Amniotic stem cell (primary cell): ENCODE results near the gene DGKB.

Experiments
- DNase-seq: peaks from one replicate; lab custom pipeline; 2025; lab: John Stamatoyannopoulos, UW

Gene DGKB

GRCh38 chr7:14688208-14688607 is 214.3 kb downstream of the DGKB start:
- no peak for DNase-seq

DNA sequence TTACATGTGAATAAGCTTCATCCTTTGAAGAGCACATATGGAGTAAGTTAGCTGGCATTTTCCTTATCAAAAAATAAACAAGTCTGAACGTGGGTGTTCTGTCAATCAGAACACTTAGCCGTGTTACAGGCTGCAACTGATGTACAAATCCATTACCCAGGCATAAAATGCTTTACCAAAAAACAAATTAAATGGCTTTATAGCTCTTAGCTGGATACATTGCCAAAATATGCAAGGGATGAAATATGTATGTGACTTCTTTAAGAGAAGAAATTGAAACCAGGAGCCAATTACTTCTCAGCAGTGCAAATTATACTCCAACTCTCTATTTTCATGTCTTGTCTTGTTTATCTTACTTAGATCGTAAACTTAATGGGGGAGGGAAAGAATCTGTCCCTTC is 214.8 kb downstream of the DGKB start:
- DNase-seq: no peak

DNA sequence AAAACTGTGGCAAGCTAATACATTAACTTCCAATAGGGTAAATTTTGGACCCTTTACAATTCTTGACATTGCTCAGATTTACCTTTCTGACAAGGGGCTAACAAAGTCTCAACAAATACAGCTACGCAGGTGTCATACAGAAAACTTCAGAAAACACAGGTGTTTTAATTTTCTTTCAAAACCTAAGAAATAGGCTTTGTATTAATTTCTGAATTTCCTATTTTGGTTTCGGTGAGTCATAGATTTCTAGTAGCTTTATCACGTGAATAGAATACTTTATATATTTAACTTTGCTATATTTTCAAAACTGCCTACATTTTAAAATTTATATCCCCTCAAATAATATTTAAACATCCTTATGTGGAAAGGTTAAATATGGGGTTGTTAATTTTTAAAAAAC is 215.3 kb downstream of the DGKB start:
- no peak for DNase-seq

DNA sequence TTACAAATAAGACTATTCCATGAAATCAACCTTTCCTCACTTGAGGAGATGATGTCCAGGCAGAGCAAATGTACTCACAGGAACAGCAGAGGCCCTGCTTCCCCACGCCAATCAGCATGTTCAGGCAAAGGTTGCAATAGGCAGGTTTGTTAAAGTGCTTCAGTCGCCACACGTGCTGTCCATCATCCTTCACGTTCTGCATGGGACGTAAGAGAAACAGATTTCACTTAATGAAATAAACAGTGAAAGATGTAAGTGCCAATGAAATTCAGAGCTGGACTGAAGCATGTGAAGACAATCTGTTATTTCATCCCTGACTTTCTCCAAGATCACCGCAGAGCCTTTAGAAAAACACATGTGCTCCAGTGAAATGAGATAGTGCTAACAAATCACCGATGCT is 217.4 kb downstream of the DGKB start:
- no peak for DNase-seq

DNA sequence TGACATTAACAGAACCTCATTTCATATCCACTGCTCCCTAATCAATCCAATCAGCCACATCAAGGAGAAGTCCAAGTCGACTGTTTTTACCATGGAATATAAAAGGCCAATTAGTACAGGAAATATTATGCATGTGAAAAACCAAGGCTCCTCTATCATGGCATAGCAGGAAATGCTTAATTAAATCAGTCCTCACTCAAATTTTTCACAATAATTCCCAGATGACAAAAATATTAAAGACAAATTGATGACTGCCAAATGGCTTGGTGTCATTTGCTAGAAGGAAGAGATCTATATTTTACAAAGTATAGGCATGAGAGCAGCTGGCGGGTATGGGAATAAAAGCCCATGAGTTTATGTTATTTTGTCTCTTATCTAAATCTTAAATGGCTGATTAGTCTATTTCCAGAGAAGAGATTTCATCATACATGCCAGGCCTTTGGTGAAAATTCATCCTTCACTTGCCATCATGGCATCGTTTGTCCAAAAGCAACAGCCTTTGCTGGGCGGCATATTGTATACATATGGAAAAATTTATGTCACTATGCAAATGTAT is 219.6 kb downstream of the DGKB start:
- no peak for DNase-seq

DNA sequence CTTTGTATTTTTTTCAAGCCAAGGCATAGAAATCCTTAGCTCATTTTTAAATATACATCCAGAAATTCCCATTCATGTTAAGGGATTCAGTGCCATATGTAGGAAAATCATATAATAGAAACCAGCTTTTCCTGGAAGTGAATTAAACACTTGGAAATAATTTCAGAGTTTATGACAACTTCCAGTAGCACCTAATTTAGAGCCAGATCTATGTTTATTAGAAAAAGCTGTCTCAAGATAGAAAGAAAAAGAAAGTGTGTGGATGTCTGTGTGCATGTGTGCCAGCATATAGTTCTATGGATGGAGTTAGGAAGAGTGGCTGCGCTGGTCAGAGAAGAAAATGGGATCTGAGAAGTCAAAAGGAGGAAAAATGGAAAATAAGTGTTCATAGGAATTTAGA is 225.7 kb downstream of the DGKB start:
- no peak for DNase-seq

- no peak for DNase-seq
Observed at GRCh38 chr7:14673202-14673601, 229.3 kb downstream of the DGKB start.

GRCh38 chr7:14666913-14667312 is 235.6 kb downstream of the DGKB start:
- DNase-seq: no peak

- no peak for DNase-seq
Observed at GRCh38 chr7:14666304-14666703, 236.2 kb downstream of the DGKB start.

- no peak for DNase-seq
Observed at GRCh38 chr7:14639801-14640200, 262.8 kb downstream of the DGKB start.

- DNase-seq: no peak
Observed at GRCh38 chr7:14639329-14639728, 263.2 kb downstream of the DGKB start.

DNA sequence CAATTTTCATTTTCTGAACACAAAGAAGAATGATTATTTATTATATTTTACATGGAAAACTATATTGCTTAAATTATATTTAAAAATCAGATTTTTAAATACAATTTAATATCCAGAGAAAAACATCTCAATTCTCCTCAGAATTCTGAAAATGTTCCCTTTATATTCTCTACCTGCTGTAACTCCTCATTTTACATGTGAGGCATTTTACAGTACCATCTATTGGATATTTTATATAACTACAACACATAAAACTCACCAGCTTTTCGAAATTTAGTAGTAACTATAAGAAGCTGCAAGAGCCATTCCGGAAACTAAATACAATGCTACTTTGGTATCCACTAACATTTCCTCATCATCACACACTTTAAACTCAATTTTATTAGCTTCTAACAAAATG is 264.6 kb downstream of the DGKB start:
- no peak for DNase-seq

- no peak for DNase-seq
Observed at GRCh38 chr7:14635955-14636354, 266.6 kb downstream of the DGKB start.

- DNase-seq: no peak
Observed at GRCh38 chr7:14630048-14630447, 272.5 kb downstream of the DGKB start.

DNA sequence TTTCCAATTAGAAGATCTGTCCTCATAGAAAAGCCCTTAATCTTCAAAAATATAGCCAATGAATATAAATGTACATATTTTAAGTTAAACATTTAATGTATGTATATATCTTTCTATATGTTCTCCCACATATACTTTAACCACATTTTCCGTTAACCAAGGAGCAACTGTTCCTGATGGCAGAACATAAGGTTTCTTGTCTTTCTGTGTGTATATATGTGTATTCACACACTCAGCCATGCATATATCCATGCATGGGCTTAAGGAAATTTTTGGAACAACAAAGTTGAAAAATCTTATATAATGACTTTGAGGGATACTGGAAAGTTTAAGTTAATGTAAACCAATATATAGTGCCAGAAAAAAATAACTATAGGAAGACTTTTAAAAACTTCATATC is 274.0 kb downstream of the DGKB start:
- no peak for DNase-seq

- no peak for DNase-seq
Observed at GRCh38 chr7:14626076-14626475, 276.5 kb downstream of the DGKB start.

GRCh38 chr7:14622559-14622958 is 280.0 kb downstream of the DGKB start:
- no peak for DNase-seq

DNA sequence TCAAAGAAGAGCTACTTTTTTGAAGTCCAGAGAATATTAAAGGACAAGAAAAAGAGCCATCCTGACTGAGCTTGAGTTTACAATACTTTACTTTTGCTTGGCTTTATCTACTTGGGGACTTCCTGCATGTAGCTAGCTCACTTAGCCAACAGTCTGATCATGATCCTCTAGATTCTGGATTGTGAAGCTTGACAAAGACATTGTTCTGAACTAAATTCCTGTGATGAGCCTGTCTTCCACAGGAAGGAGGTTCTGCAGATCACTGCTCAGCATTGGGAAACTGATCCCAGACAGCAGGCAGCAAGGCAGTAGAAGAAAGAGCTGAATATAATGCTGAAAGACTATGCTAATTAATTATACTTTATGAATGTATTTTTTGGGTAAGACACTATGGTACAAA is 296.4 kb downstream of the DGKB start:
- DNase-seq: no peak

- no peak for DNase-seq
Observed at GRCh38 chr7:14604606-14605005, 297.9 kb downstream of the DGKB start.

GRCh38 chr7:14602851-14603250 is 299.7 kb downstream of the DGKB start:
- DNase-seq: no peak

DNA sequence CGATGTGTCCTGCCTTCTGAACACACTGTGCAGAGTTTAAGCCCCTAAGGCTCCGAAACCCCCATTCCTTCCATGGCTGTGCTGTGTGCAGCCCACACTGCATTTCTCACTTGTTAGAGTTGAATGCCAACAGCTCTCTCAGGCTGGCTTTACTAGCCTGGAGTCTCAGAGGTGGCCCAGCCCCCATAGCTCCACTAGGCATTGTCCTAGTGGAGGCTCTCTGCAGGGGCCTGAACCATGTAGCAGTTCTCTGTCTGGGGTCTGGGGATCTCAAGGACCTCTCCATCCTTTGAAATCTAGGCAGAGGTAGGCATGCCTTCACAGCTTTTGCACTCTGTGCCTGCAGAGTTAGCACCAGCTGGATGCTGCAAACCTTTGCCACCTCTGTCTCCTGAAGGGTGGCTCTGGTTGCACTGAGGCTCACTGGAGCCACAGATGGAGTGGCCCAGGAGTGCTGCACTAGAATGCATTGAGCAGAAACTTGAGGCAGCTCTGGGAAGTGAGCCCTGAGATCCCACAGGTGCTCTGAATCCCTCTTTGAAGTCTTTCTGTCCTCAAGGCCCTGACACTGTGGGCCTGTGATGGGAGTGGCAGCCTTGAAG is 301.7 kb downstream of the DGKB start:
- no peak for DNase-seq

GRCh38 chr7:14598978-14599377 is 303.6 kb downstream of the DGKB start:
- no peak for DNase-seq

- DNase-seq: no peak
Observed at GRCh38 chr7:14596421-14596820, 306.1 kb downstream of the DGKB start.

DNA sequence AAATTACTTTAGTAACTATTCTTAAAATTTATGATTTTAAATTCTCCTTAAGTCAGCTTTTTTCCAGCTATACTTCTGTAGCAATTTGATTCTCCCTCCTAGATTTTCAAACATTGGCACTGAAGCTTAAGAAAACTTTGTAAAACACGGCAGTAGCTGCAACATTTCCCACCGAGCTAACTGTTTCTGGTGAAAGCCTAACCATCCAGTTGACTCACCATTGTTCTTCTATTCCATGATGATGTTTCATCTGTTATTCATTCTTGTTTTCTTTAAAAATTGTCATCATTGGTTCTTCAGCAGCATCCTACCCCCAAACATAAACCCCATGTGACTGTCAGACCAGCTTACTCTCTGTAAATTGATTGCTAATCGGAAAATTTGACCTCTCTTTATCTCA is 312.3 kb downstream of the DGKB start:
- no peak for DNase-seq

GRCh38 chr7:14585232-14585631 is 317.3 kb downstream of the DGKB start:
- no peak for DNase-seq
